HepG2 (cell line): ENCODE data around the gene OR4C45.
"Not testable (repeated sequence)": the region's sequence is repeated elsewhere in the genome, so short reads cannot be mapped to it uniquely, and the experiment has no call there.

ENCODE experiments used
- BRCA1 ChIP-seq: sonication (generic); formaldehyde crosslinking; IDR thresholded peaks from 2 replicates; pipeline ENCODE4 v1.4.0; 2020; ENCODE audit warnings: missing genetic modification reagents
- CTCF ChIP-seq: sonication (generic); formaldehyde crosslinking; IDR thresholded peaks from 2 replicates; pipeline ENCODE4 v1.5.0; 2020; ENCODE audit warnings: mild to moderate bottlenecking, missing genetic modification reagents, moderate library complexity
- EZH2 ChIP-seq: conservative IDR thresholded peaks from 2 replicates; pipeline ENCODE4 v1.6.1; 2012; ENCODE audit warnings: mild to moderate bottlenecking, low read depth, low read length, moderate library complexity
- FOSL1 ChIP-seq: sonication (generic); formaldehyde crosslinking; IDR thresholded peaks from 2 replicates; pipeline ENCODE4 v1.9.0; 2021; ENCODE audit warnings: missing genetic modification reagents, borderline replicate concordance
- KLF13 ChIP-seq: sonication (generic); formaldehyde crosslinking; IDR thresholded peaks from 2 replicates; pipeline ENCODE4 v1.4.0; 2020; ENCODE audit warnings: mild to moderate bottlenecking, missing genetic modification reagents
- NR1H2 ChIP-seq: sonication (generic); formaldehyde crosslinking; IDR thresholded peaks from 2 replicates; pipeline ENCODE4 v1.8.1; 2022; ENCODE audit warnings: low read depth, missing genetic modification reagents, borderline replicate concordance
- PRPF4 ChIP-seq: fragments of 200-400 bp; formaldehyde crosslinking; IDR thresholded peaks from 2 replicates; pipeline ENCODE4 v1.6.1; 2016; ENCODE audit warnings: low read length, low read depth; ENCODE audit not compliant: poor library complexity, severe bottlenecking
- USF2 ChIP-seq, 2 experiments: sonication (generic) in 1 of 2; formaldehyde crosslinking in 1 of 2; IDR thresholded peaks; 2 replicates each; pipeline versions ENCODE4 v1.5.1 to v1.6.1; 2011 to 2020; ENCODE audit warnings: borderline replicate concordance in 1 of 2, low read depth in 1 of 2, low read length in 1 of 2, mild to moderate bottlenecking in 1 of 2, missing genetic modification reagents in 1 of 2, moderate library complexity in 1 of 2
- ZNF281 ChIP-seq: sonication (generic); formaldehyde crosslinking; IDR thresholded peaks from 2 replicates; pipeline ENCODE4 v1.4.0; 2020; ENCODE audit warnings: missing genetic modification reagents, borderline replicate concordance
- ZNF329 ChIP-seq: sonication (generic); formaldehyde crosslinking; IDR thresholded peaks from 2 replicates; pipeline ENCODE4 v1.9.0; 2021; ENCODE audit warnings: low read depth, mild to moderate bottlenecking, missing genetic modification reagents

GRCh38 chr11:50063056-50063455 is 30.4 kb downstream of the OR4C45 start:
- TF ChIP-seq USF2 (IDR thresholded peaks at IDR 0.05; ENCODE audit: low read depth, low read length); USF2 (CRISPR knock-in tag; IDR thresholded peaks at IDR 0.05; ENCODE audit: borderline replicate concordance); NR1H2 (CRISPR knock-in tag); EZH2; FOSL1 (CRISPR knock-in tag); KLF13 (CRISPR knock-in tag); CTCF (CRISPR knock-in tag); BRCA1; ZNF281 (CRISPR knock-in tag); ZNF329; PRPF4: not testable (repeated sequence)
